Esophagus mucosa (tissue), 1 donor: ENCODE data around the gene GPR171. TPM values are rescaled to one million over a fixed set of nuclear protein-coding genes. Genes with fewer than 3 reads are reported as not detected.
"Not testable (repeated sequence)": the region's sequence is repeated elsewhere in the genome, so short reads cannot be mapped to it uniquely, and the experiment has no call there.

Experiments
- ATAC-seq: fragments of 200-7000 bp; cut with Tn5 transposase; one replicate; pipeline ENCODE4 v1.9.1; 2020
- total RNA-seq: library from RNA; stranded (reverse); gene quantifications from one replicate; pipeline ENCODE4 v1.2.4, GENCODE V29; 2023
- donor health status: DM: yes; HTN: yes; CAD: no.

Gene GPR171, protein sequence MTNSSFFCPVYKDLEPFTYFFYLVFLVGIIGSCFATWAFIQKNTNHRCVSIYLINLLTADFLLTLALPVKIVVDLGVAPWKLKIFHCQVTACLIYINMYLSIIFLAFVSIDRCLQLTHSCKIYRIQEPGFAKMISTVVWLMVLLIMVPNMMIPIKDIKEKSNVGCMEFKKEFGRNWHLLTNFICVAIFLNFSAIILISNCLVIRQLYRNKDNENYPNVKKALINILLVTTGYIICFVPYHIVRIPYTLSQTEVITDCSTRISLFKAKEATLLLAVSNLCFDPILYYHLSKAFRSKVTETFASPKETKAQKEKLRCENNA
- 0.32 TPM for total RNA-seq

DNA sequence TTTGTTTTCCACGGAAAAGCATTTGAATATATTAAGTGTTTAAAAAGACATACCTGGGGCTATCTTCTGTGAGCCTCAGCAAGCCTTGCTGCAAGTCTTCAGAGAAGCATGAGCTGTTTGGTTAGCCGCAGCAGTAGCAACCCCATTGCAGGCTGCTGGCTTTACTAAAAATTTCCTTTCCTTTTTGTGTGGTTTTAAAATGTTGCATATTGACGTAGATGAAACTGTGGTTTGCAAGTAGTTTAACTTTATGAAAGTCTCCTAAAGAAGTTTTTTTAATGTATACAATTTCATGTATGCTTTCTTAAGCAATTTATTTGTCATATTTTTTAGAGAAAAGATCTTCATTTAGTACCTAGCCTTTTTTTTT is at the start of gene GPR171:
GPR171 (minus strand) TSS at position 166 of the 370 bp plus-strand sequence. CDS start 3,830 bp downstream, outside the sequence.
- ATAC-seq: no peak

- no peak for ATAC-seq
Observed at GRCh38 chr3:151248772-151249337, 45.8 kb upstream of the GPR171 start.

GRCh38 chr3:151242006-151242405 is 39.0 kb upstream of the GPR171 start:
- not testable (repeated sequence) for ATAC-seq

- ATAC-seq: no peak
Observed at GRCh38 chr3:151236736-151237135, 33.7 kb upstream of the GPR171 start.

DNA sequence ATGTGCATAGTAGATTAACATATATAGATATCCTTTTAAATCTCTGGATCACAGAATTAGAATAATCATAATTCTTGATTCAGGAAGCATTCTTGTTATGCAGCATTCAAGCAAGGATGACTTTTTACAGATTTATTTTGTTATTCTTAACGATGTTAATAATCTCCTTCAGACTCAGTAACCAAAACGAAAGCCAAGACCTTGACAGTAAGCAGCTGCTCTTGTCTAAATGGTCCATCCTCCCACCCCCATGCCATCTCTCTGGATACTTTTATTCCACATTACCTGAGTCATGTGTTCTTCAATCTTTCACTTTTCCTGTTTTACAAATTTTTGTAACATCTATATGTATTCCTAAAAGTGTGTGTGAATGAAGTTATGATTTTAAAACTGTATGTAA is 33.3 kb upstream of the GPR171 start:
- ATAC-seq: no peak

DNA sequence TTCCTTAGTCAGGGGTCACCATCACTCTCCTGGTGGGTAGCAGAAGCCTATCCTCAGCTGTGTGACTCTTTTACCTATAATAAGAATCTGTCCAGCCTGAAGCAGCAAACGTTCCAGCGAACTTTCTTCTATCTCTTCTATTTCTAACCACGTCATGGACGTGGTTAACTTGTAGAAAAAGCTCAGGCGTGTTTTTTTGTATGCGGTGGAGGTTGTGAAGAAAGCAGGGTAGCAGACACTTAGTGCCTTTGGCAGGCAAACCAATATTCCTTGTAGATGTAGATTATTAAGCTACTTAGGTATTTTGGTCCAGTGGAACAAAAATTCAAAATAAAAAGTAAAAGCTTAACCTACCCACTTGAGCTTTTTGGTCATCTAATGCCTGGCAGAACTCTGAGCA is 31.8 kb upstream of the GPR171 start:
- no peak for ATAC-seq

DNA sequence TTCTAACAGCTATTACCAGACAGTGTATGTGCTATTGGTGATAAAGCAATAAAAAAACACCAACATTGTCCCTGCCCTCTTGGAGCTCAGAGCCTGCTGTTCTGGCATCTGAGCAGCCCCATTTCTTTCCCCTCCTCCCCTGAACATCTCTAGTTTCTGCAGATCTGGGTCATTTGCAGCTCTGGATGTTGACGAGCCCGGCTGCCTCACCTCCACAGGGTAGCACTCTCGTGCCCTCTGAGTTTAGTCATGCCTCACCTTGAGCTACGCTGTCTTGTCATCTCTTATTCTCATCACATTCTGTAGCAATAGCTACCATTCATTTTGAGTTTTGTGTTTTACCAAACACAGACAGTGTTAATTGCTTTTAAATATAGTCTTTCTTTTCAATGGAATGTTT is 30.0 kb upstream of the GPR171 start:
- ATAC-seq: no peak

DNA sequence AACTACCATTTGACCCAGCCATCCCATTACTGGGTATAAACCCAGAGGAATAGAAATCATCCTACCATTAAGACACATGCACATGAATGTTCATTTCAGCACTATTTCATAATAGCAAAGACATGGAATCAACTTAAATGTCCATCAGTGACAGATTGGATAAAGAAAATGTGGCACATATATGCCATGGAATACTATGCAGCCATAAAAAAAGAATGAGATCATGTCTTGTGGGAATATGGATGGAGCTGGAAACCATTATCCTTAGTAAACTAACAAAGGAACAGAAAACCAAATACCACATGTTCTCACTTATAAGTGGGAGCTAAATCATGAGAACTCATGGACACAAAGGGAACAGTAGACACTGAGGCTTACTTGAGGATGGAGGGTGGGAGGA is 29.4 kb upstream of the GPR171 start:
- not testable (repeated sequence) for ATAC-seq

GRCh38 chr3:151230646-151231045 is 27.6 kb upstream of the GPR171 start:
- no peak for ATAC-seq

GRCh38 chr3:151228666-151229040 is 25.6 kb upstream of the GPR171 start:
- no peak for ATAC-seq

GRCh38 chr3:151227807-151228665 is 25.0 kb upstream of the GPR171 start:
- peak; percentile 86 for ATAC-seq

GRCh38 chr3:151227266-151227806 is 24.3 kb upstream of the GPR171 start:
- peak; percentile 12 for ATAC-seq

- ATAC-seq: no peak
Observed at GRCh38 chr3:151226825-151227224, 23.8 kb upstream of the GPR171 start.

DNA sequence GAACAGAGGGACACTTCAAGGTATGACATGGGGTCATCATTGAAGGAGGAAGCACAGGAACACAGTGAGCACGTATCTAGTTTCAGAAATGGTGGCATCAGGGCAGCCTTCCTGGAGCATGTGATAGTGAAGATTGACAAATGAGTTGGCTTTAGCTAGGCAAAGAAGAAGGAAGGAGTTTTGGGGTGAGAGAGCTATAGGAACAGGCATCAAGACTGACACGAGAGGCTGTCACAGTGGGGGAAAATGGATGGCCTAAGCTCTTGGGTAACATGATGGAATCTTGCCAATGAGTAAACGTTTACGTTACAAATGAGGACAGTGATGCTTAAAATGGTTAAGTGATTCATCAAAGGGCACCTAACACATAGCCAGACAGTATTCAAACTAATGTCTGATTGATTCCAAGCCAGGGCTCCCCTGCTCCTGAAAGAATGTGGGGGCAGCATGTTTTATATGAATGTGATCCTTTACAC is 23.1 kb upstream of the GPR171 start:
- peak; percentile 46 for ATAC-seq

GRCh38 chr3:151225040-151225975 is 22.3 kb upstream of the GPR171 start:
- ATAC-seq: no peak

GRCh38 chr3:151224268-151224866 is 21.4 kb upstream of the GPR171 start:
- ATAC-seq: no peak

- ATAC-seq: peak; percentile 90
Observed at GRCh38 chr3:151219056-151219455, 16.0 kb upstream of the GPR171 start.

DNA sequence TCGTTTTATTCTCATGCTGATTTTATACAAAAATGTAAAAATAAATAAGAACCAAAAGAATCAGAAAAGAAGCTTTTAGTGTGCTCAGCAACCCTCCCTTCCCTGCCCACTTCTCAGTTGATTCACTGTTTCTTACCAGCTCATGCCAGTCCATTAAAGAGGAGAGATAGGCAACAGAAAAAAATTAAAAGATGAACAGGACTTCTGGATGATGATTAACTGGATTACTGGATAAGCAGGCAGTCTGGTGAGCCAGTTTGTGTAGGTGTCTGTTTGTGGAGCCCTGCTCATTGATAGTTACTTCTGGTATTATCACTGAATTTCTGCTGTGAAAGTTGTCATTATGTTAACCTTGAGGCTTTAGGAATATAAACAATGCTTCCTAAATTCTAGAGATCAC is 15.1 kb upstream of the GPR171 start:
- no peak for ATAC-seq

DNA sequence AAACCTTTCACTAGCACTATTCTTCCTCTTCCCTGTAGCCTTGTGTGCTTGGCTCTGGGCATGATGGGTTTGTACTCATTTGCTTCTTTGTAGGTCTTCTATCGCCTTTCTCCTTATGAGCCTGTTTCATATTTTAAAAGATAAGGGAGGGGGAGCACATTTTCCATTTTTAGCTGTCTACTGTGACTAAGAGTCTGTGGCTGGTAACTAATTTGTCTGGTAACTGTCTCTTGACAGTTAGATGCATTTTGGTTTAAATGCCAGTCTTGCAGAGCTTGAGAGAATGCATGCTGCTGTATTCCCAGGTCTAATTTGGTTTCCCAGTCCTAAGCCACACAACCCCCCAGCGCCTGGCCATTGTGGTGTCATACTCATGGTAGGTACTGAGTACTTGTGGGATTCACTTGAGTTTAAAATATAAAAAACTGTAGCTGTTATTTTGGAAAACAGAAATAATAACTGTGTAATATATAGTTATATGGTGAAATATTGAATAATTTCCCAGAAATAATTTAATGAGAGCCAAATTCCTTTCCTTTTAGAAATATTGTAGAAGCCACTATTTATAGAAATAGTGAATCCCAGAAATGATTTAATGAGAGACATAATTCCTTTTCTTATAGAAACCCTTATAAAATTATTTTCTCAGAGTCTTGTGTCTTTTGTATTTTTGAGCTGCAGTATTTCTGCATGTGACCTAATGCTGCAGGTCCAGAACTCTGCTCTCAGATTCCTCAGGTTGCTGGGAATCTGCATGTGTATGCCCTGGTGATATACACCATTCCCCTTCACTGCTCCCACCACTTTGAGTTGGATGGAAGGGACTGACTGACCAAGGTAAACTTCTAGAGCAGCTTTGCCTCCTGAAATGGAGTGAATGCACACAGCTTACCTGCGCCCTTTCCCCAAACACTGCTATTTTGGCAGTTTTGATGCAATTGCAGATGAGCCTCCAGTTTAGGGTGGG is 13.9 kb upstream of the GPR171 start:
- no peak for ATAC-seq

DNA sequence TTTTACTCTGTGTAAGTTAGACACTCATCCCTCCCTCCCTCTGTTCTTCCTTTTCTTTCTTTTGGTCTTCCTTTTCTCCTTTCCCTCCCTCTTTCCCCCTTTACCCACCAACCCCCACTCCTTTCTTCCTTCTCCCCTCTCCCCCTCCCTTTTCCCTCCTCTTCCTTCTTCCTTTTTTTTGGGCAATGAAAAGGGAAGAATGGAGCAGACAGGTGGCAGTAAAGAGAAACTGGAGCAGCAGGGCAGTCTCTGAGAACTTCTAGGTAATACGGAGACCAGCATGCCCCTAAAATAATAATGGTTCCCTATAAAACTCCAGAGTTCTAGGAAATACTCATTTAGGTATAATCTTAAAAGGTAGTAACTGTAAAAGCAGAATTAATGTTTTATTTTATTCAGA is 11.4 kb upstream of the GPR171 start:
- ATAC-seq: no peak
